ENCODE data around the gene EIF3B. TPM values are rescaled to one million over a fixed set of nuclear protein-coding genes. Genes with fewer than 3 reads are reported as not detected.

EIF3B gene
- total and polyA plus RNA-seq, 2 donors from 2014 or later, result 65.5 to 107 TPM

- FAIRE-seq (no peak), DNase-seq (no peak)
- Histone ChIP-seq H3K27ac (ENCODE audit: low read depth in 2 of 2, low read length in 2 of 2) (no peak overlapping the region), H3K4me1 (ENCODE audit: control insufficient read depth in 2 of 3, insufficient read depth in 2 of 3, low read depth in 1 of 3, low read length in 3 of 3) (no peaks in the 10 kb centered on the region), H3K36me3 (ENCODE audit: control insufficient read depth in 2 of 3, insufficient read depth in 3 of 3, low read length in 3 of 3) (peaks cover 5 to 69% (median 53%) of the 10 kb centered on the region in 3 donors), H3K9ac (ENCODE audit: low read length in 3 of 3) (no peak overlapping the region), H3K9me3 (ENCODE audit: control insufficient read depth in 2 of 3, insufficient read depth in 1 of 3, low read length in 3 of 3) (no peaks in the 10 kb centered on the region), H3K4me3 (ENCODE audit: low read length in 3 of 3) (no peak overlapping the region), H3K27me3 (ENCODE audit: control insufficient read depth, insufficient read depth, low read length) (no peaks in the 10 kb centered on the region)
- TF ChIP-seq, protein P1, sequence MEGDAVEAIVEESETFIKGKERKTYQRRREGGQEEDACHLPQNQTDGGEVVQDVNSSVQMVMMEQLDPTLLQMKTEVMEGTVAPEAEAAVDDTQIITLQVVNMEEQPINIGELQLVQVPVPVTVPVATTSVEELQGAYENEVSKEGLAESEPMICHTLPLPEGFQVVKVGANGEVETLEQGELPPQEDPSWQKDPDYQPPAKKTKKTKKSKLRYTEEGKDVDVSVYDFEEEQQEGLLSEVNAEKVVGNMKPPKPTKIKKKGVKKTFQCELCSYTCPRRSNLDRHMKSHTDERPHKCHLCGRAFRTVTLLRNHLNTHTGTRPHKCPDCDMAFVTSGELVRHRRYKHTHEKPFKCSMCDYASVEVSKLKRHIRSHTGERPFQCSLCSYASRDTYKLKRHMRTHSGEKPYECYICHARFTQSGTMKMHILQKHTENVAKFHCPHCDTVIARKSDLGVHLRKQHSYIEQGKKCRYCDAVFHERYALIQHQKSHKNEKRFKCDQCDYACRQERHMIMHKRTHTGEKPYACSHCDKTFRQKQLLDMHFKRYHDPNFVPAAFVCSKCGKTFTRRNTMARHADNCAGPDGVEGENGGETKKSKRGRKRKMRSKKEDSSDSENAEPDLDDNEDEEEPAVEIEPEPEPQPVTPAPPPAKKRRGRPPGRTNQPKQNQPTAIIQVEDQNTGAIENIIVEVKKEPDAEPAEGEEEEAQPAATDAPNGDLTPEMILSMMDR (IDR thresholded peaks at IDR 0.05; ENCODE audit: borderline replicate concordance, extremely low read depth, insufficient read depth), result no peak
- intact Hi-C loops (cut with DNase I), result no loop called here
Measured at GRCh38 chr7:2371329-2371728, 16.7 kb downstream of the EIF3B start.

GRCh38 chr7:2372724-2373123 is 18.1 kb downstream of the EIF3B start:
- DNase-seq (no peak), FAIRE-seq (no peak)
- no peak overlapping the region for H3K4me3 ChIP-seq (ENCODE audit: low read length in 3 of 3)
- H3K9ac ChIP-seq (ENCODE audit: low read length in 3 of 3), result no peak overlapping the region
- no peaks in the 10 kb centered on the region for H3K9me3 ChIP-seq (ENCODE audit: control insufficient read depth in 2 of 3, insufficient read depth in 1 of 3, low read length in 3 of 3)
- no peaks in the 10 kb centered on the region for H3K27me3 ChIP-seq (ENCODE audit: control insufficient read depth, insufficient read depth, low read length)
- H3K27ac ChIP-seq (ENCODE audit: low read depth in 2 of 2, low read length in 2 of 2), result no peak overlapping the region
- TF ChIP-seq, protein P1 (IDR thresholded peaks at IDR 0.05; ENCODE audit: borderline replicate concordance, extremely low read depth, insufficient read depth), result no peak
- intact Hi-C loops (cut with DNase I), result no loop called here
- H3K4me1 ChIP-seq (ENCODE audit: control insufficient read depth in 2 of 3, insufficient read depth in 2 of 3, low read depth in 1 of 3, low read length in 3 of 3), result no peaks in the 10 kb centered on the region
- peaks cover 5 to 77% (median 56%) of the 10 kb centered on the region in 3 donors for H3K36me3 ChIP-seq (ENCODE audit: control insufficient read depth in 2 of 3, insufficient read depth in 3 of 3, low read length in 3 of 3)

DNA sequence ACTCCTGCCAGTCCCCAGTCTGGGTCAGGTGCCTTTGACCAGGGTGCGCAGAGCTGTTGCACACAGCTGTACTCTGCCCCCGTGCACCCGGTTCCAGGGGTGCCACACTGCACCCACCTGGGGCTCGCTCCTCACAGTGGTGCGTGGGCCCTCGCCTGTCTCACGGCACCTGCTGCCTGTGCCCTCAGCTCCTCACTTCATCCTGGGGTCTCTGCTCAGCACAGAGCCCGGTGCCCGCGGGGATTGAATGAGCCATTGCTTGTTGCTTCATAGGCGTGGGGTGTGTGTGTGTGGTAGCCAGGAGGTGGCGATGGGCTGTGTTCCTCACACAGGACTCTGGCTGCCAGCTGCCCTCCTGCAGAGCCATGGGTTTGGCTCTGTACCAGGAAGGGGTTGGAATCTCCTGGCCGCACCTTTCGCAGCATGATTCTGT is 18.5 kb downstream of the EIF3B start:
- Histone ChIP-seq H3K9me3 (ENCODE audit: control insufficient read depth in 2 of 3, insufficient read depth in 1 of 3, low read length in 3 of 3) (no peaks in the 10 kb centered on the region), H3K9ac (ENCODE audit: low read length in 3 of 3) (no peak overlapping the region), H3K4me3 (ENCODE audit: low read length in 3 of 3) (no peak overlapping the region), H3K4me1 (ENCODE audit: control insufficient read depth in 2 of 3, insufficient read depth in 2 of 3, low read depth in 1 of 3, low read length in 3 of 3) (no peaks in the 10 kb centered on the region), H3K27me3 (ENCODE audit: control insufficient read depth, insufficient read depth, low read length) (no peaks in the 10 kb centered on the region), H3K36me3 (ENCODE audit: control insufficient read depth in 2 of 3, insufficient read depth in 3 of 3, low read length in 3 of 3) (peaks cover 5 to 74% (median 57%) of the 10 kb centered on the region in 3 donors), H3K27ac (ENCODE audit: low read depth in 2 of 2, low read length in 2 of 2) (no peak overlapping the region)
- TF ChIP-seq, protein P1 (IDR thresholded peaks at IDR 0.05; ENCODE audit: borderline replicate concordance, extremely low read depth, insufficient read depth), result no peak
- DNase-seq (no peak), FAIRE-seq (no peak)
- intact Hi-C loops (cut with DNase I), result no loop called here

DNA sequence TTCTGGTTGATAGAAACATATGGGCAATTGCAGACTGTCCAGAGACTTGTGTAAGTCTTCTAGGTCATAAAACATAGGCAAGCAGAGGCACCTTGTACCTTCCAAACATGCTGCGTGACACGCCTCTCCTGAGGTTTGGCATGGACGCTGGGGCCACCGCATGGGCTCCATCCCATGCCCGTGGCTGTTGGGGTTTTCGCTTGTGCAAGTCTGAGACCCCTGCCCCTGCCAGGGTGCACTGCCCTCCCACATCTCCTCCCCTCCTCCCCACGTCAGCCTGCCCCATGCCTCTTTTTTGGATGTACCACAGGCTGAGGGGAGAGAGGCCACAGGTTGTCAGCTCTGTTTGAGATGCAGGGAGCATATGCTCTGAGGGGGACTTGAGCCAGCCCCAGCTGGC is 19.0 kb downstream of the EIF3B start:
- DNase-seq (no peak), FAIRE-seq (no peak)
- Histone ChIP-seq H3K27me3 (ENCODE audit: control insufficient read depth, insufficient read depth, low read length) (no peaks in the 10 kb centered on the region), H3K36me3 (ENCODE audit: control insufficient read depth in 2 of 3, insufficient read depth in 3 of 3, low read length in 3 of 3) (peaks cover 5 to 74% (median 61%) of the 10 kb centered on the region in 3 donors), H3K9me3 (ENCODE audit: control insufficient read depth in 2 of 3, insufficient read depth in 1 of 3, low read length in 3 of 3) (no peaks in the 10 kb centered on the region), H3K4me1 (ENCODE audit: control insufficient read depth in 2 of 3, insufficient read depth in 2 of 3, low read depth in 1 of 3, low read length in 3 of 3) (no peaks in the 10 kb centered on the region), H3K9ac (ENCODE audit: low read length in 3 of 3) (no peak overlapping the region), H3K27ac (ENCODE audit: low read depth in 2 of 2, low read length in 2 of 2) (no peak overlapping the region), H3K4me3 (ENCODE audit: low read length in 3 of 3) (no peak overlapping the region)
- TF ChIP-seq, protein P1 (IDR thresholded peaks at IDR 0.05; ENCODE audit: borderline replicate concordance, extremely low read depth, insufficient read depth), result no peak
- intact Hi-C loops (cut with DNase I), result no loop called here

Measured in kidney (tissue), 14 donors.